Activated naive CD4-positive, alpha-beta T cell treated with anti-CD3 and anti-CD28 coated beads, Interleukin-2, amount 50 U/mL, for 72 hours (primary cell): ENCODE data around the gene VIM. TPM values are rescaled to one million over a fixed set of nuclear protein-coding genes. Genes with fewer than 3 reads are reported as not detected.
"Not testable (repeated sequence)": the region's sequence is repeated elsewhere in the genome, so short reads cannot be mapped to it uniquely, and the experiment has no call there.

Experiments
- ATAC-seq, 2 donors: fragments of 150-1000 bp; cut with Tn5 transposase; 2 replicates each; pipeline ENCODE4 v1.10.0; 2021; ENCODE audit warnings: mild to moderate bottlenecking in 2 of 2, moderate library complexity in 2 of 2
- DNase-seq, 2 donors: peaks; one replicate each; pipeline ENCODE4 v3.0.0; 2021 to 2022; ENCODE audit warnings: low spot score in 2 of 2
- H3K27ac Mint-ChIP-seq, 2 donors: one replicate each; pipeline ENCODE4 v1.8.0; 2022; ENCODE audit warnings: mild to moderate bottlenecking in 2 of 2, mixed read lengths in 2 of 2
- H3K36me3 Mint-ChIP-seq, 2 donors: one replicate each; pipeline ENCODE4 v1.8.0; 2022; ENCODE audit warnings: mixed read lengths in 2 of 2
- H3K9me3 Mint-ChIP-seq, 2 donors: one replicate each; pipeline ENCODE4 v1.8.0; 2022; ENCODE audit warnings: mixed read lengths in 2 of 2
- total RNA-seq, 2 donors: library from RNA; stranded (reverse); gene quantifications; one replicate each; pipeline ENCODE4 v1.2.3, GENCODE V29; 2022

The VIM gene
- total RNA-seq, 2 donors from 2014 or later = 238 to 296 TPM

DNA sequence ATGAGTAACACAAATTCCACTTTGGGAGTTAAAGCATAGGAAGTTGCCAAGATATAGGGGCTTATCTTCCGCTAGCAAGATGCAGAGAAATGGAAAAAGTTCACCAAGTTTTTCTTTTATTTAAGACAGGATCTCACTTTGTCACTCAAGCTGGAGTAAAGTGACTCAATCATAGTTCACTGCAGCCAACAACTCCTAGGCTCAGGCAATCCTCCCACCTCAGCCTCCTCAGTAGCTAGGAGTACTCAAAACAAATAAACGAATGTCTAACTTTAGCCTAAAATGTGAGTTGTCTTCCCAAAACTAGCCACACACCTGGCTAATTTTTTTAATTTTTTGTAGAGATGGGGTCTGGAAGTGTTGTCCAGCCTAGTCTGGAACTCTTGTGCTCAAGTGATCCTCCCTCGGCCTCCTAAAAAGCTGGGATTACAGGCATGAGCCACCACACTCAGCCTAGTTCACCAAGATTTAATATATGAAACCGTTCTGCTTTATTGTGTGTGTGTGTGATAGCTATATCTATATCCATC is 9.9 kb downstream of the VIM start:
- ATAC-seq = no peak

DNA sequence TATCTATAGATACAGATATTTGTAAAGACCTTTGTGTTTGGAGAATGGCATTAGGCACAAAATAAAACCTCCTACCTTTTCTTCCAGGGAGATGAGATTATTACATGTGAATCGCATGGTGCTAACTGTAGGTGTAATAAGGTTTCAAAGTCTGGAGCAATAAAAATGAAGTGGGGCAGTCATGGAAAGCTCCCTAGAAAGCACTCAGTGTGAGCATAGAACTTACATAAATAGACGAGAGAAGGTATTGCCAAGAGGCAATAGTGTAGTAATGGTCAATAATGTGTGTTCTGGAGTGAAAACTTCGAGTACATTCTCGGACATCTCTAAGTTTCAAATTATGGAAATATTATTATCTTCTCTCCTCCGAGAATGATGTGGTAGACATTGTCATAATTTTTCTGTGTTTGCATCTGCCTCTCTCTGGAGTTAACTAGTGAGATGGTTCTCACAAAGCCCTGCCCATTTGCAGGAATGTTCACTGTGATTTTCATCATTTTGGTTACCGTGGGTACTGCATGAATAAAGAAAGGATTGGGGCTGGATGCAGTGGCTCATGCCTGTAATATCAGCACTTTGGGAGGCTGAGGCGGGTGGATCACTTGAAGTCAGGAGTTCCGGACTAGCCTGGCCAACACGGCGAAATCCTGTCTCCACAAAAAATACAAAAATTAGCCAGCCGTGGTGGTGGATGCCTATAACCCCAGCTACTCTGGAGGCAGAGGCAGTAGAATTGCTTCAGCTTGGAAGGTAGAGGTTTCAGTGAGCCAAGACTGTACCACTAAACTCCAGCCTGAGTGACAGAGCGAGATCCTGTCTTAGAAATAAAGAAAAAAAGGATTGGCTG is 10.6 kb downstream of the VIM start:
- no peak overlapping the region for H3K27ac Mint-ChIP-seq
- peaks cover 25 to 28% of the 10 kb centered on the region in 2 donors for H3K36me3 Mint-ChIP-seq
- peaks cover 0 to 4% of the 10 kb centered on the region in 2 donors for H3K9me3 Mint-ChIP-seq
- DNase-seq (no peak), ATAC-seq (no peak)

More for the DNA sequence above, 9.9 kb downstream of the VIM start:
- DNase-seq = no peak
- H3K27ac Mint-ChIP-seq = no peak overlapping the region
- peaks cover 0 to 4% of the 10 kb centered on the region in 2 donors for H3K9me3 Mint-ChIP-seq
- H3K36me3 Mint-ChIP-seq = peaks cover 28% of the 10 kb centered on the region in 2 donors

DNA sequence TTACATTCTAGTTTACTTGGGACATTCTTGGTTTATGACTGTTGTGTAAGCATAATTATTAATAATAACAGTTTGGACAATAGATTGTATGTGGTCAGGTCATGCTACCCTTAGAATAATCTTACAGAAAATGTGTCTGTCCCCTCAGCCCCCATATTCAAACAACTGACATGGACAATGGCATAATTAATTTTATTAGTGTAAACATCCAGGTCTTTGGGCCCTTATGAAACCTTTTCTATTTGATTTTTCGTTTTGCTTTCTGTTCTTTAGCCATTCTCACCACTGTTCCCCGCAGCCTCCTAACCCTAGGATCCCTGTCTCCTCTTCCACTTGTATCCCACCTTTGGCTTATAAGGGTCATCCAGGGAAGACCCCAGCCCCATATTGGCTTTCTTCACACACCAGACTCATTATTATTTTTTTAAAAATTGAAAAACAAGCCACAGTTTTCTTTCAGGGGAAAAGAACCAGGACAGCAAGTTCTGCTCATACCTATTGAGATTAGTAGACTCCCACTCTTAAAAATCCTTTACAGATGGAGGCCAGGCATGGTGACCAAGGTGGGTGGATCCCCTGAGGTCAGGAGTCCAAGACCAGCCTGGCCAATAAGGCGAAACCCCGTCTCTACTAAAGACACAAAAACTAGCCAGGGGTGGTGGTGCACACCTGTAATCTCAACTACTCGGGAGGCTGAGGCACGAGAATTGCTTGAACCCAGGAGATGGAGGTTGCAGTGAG is 11.5 kb downstream of the VIM start:
- H3K27ac Mint-ChIP-seq = no peak overlapping the region
- DNase-seq = no peak
- peaks cover 20 to 23% of the 10 kb centered on the region in 2 donors for H3K36me3 Mint-ChIP-seq
- peaks cover 0 to 4% of the 10 kb centered on the region in 2 donors for H3K9me3 Mint-ChIP-seq
- no peak for ATAC-seq

DNA sequence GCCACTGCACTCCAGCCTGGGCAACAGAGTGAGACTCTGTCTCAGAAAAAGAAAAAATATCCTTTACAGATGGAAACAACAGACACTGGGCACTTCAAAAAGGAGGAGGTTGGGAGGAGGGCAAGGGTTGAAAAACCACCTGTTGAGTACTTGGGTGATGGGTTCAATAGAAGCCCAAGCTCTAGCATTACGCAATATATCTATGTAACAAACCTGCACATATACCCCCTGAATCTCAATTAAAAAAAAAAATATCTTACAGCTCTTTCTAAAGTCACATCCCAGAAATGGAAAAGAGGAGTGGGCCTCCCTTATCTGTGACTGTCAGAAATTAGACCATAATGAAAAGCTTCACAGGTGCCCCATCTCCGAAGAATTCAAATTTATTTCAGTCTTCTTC is 12.1 kb downstream of the VIM start:
- Mint-ChIP-seq H3K9me3 (peaks cover 0 to 4% of the 10 kb centered on the region in 2 donors), H3K27ac (no peak overlapping the region), H3K36me3 (peaks cover 14 to 17% of the 10 kb centered on the region in 2 donors)
- ATAC-seq (no peak), DNase-seq (no peak)

DNA sequence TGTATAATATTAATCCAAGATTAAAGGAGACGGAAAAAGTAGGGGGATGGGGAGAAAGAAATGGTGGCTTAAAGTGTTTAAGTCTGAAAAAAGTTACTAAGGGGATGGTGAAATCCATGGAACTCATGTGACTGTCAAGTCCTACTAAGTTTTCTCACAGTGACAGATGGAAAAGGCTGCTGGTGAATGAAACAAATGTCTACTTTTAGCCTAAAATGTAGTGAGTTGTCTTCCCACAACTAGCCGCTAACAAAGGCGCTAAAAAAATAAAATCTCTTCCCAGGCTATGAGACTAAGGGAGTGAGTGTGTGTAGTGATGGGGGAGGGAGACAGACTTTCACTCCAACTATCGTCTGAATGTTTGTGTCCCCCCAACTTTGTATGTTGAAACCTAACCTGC is 12.6 kb downstream of the VIM start:
- DNase-seq (no peak), ATAC-seq (no peak)
- Mint-ChIP-seq H3K36me3 (peaks cover 9 to 13% of the 10 kb centered on the region in 2 donors), H3K9me3 (peaks cover 0 to 4% of the 10 kb centered on the region in 2 donors), H3K27ac (no peak overlapping the region)

DNA sequence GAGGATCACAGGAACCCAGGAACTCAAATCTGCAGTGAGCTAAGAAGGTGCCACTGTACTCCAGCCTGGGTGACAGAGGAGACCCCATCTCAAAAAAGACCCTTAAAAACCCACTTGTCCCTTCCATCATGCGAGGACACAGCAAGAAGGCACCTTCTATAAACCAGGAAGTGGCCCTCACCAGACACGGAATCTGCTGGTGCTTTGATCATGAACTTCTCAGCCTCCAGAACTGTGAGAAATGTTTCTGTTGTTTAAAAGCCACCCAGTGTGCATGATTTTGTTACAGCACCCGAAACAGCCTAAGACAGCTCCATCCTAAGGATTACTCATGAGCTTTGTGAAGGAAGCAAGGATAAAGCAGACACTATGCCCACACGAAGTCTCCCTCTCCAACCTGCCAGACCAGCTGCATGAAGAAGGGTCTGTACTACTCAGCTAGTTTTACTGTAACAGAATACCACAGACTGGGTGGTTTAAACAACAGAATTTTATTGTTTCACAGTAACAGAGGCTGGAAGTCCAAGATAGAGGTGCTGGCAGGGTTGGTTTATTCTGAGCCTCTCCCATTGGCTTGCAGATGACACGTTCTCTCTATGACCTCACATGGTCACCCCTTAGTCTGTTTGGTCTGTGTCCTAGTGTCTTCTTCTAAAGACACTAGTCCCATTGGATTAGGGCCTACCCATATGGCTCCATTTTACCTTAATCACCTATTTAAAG is 13.7 kb downstream of the VIM start:
- peak; percentile 22 to 25 for ATAC-seq
- H3K27ac Mint-ChIP-seq = peak overlapping the region in 1 of 2 donors; percentile 18
- H3K9me3 Mint-ChIP-seq = peaks cover 4 to 10% of the 10 kb centered on the region in 2 donors
- peaks cover 6 to 7% of the 10 kb centered on the region in 2 donors for H3K36me3 Mint-ChIP-seq
- DNase-seq = no peak

DNA sequence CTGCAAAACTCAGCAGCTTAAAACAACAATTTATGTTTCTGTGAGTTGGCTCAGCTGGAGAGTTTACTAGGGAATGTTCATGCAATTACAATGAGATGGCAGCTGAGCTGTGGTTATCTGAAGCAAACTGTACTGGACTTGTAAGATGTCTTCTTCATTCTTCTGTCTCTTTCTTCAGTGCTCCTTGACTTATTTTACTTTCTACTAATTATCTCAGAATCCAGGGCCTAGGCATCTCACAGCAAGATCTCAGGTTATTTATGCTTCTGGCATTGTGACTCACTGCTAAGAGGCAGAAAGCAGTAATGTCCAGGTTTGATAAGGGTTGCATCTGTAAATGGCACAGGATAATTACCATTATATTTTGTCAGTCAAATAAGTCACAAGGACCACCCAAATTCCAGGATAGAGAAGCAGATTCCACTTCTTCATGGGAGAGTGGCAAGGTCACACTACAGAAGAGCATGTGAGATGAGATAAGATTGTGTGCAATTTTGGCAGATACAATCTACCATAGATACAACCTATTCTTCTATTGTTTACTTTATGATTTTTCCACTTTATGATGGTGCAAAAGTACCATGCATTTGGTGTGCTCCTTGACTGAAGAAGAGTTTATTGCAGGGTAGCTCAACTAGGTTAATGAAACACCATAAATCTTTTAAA is 16.8 kb downstream of the VIM start:
- Mint-ChIP-seq H3K9me3 (peaks cover 4 to 10% of the 10 kb centered on the region in 2 donors), H3K27ac (peak overlapping the region in 1 of 2 donors; percentile 3), H3K36me3 (peaks cover 6 to 18% of the 10 kb centered on the region in 2 donors)
- no peak for ATAC-seq
- DNase-seq = no peak

DNA sequence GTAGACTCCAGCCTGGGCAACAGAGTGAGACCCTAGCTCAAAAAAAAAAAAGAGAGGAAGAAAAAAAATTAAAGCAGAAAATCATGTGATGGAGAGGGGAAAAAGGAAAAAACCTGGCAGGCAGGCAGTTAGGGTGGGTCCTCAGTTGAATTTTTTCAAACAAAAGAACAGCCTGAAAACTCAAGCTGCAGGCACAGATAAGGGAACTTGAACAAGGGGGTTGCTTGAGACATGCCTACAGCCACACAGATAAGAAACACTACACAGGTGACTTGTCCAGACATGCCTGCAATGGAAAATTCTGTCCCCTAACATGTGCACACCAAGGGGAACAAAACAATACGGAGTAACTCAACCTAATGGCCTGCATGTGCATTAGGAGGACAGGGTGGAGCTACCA is 19.2 kb downstream of the VIM start:
- H3K9me3 Mint-ChIP-seq = peaks cover 4 to 6% of the 10 kb centered on the region in 2 donors

DNA sequence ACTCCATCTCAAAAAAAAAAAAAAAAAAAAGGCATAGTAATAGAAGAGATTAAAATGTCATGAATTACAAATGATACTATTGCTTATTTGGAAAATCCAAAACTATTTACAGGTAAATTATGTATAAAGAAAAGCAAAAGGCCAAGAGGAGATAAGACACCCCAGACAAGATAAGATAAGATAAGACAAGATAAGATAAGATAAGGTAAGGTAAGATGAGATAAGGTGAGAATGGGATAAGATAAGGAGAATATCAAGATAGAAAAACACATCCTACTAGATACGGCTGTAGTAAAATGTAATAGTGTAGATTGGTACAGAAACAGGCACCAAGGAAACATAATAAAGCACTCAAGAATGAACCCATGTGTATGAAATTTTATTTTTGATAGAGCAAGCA is 20.9 kb downstream of the VIM start:
- DNase-seq = no peak
- Mint-ChIP-seq H3K27ac (no peak overlapping the region), H3K36me3 (peaks cover 6 to 18% of the 10 kb centered on the region in 2 donors), H3K9me3 (peaks cover 4 to 6% of the 10 kb centered on the region in 2 donors)
- ATAC-seq = no peak

More for the DNA sequence above, 19.2 kb downstream of the VIM start:
- ATAC-seq = no peak
- H3K27ac Mint-ChIP-seq = no peak overlapping the region
- no peak for DNase-seq
- H3K36me3 Mint-ChIP-seq = peaks cover 6 to 18% of the 10 kb centered on the region in 2 donors

DNA sequence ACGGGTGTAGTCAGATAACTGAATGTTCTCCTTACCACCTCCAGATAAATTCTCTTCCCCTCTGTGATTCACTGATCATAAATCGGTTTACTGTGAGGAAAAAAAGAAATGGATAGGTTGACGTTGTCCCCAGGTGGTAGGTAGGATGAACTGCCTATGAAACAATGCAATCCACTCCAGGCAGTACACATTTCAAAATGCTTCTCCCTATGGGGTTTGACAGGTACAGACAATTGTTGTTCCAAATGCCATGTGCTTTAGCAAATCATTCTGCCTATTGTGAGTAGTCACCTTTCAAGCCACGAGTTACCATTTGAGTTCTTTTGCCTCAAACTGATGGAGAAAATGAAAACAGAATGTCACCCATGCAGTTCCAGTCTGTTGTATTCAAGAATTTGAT is 21.8 kb downstream of the VIM start:
- peak; percentile 41 to 59 for ATAC-seq

DNA sequence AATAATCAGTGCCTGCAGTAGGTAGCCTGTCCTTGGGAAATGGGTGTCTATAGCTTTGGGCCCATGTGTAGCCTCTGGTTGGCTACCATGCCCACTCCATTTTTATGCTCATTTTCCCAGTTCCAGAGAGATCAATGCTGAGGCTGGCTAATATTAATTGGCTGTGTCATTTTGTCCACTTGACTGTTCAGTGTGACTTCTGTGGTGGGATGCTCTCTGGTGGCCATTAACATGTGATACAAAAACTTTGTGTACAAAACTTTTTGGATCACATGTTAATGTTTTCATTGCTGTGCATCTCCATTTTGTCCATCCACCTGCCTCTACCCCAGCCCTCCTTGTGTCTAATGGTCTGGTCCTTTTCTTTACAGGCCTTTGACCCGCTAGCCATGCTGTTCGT is 22.7 kb downstream of the VIM start:
- Mint-ChIP-seq H3K27ac (no peak overlapping the region), H3K9me3 (peaks cover 4 to 6% of the 10 kb centered on the region in 2 donors), H3K36me3 (peaks cover 6 to 23% of the 10 kb centered on the region in 2 donors)
- ATAC-seq (no peak), DNase-seq (no peak)

More for the DNA sequence above, 21.8 kb downstream of the VIM start:
- Mint-ChIP-seq H3K9me3 (peaks cover 4 to 6% of the 10 kb centered on the region in 2 donors), H3K27ac (no peak overlapping the region), H3K36me3 (peaks cover 6 to 22% of the 10 kb centered on the region in 2 donors)
- no peak for DNase-seq

DNA sequence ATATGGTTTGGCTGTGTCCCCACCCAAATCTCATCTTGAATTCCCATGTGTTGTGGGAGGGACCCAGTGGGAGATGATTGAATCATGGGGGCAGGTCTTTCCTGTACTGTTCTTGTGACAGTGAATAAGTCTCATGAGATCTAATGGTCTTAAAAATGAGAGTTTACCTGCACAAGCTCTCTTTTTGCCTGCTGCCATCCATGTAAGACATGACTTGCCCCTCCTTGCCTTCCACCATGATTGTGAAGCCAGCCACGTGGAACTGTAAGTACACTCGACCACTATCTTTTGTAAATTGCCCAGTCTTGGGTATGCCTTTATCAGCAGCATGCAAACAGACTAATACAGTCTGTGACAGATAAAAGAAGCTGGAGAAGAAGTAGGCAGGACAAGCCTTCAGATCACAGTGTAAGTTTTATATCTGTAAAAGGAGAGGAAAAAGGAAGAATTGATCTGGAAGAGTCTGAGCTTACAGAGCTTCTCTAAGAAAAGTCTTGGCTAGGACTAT is 26.6 kb downstream of the VIM start:
- not testable (repeated sequence) for DNase-seq, ATAC-seq, H3K9me3 Mint-ChIP-seq, H3K27ac Mint-ChIP-seq, H3K36me3 Mint-ChIP-seq

DNA sequence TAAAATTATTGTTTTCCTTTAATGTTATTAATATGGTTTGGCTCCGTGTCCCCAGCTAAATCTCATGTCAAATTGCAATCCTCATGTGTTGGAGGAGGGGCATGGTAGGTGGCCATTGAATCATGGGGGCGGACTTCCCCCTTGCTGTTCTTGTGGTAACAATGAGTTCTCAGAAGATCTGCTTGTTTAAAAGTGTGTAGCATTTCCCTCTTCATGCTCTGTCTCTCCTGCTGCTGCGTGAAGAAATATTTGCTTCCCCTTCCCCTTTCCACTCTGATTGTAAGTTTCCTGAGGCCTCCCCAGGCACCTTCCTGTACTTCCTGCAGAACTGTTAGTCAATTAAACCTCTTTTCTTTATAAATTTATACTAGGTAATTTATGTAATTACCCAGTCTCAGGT is 27.5 kb downstream of the VIM start:
- DNase-seq (no peak), ATAC-seq (no peak)
- Mint-ChIP-seq H3K36me3 (peaks cover 0 to 5% of the 10 kb centered on the region in 2 donors), H3K9me3 (no peaks in the 10 kb centered on the region), H3K27ac (no peak overlapping the region)

DNA sequence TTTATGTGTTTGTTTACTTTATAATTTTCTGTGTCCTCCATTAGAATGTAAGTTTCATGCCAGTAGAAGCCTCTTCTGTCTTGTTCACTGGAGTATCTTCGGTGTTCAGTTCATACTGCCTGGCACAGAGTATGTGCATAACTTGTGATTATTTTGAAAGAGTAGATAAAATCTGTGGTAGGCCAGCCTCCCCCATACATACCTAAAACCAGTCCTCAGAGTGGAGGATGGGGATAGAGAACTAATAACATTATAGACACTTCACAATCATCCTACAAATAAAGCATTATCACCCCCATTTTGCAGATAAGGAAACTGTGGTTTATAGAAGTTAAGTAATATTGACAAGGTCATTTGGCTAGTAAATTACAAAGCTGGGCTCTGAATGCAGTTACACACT is 28.0 kb downstream of the VIM start:
- Mint-ChIP-seq H3K9me3 (peaks cover 0 to under 1% of the 10 kb centered on the region in 2 donors), H3K27ac (no peak overlapping the region), H3K36me3 (peaks cover 0 to 5% of the 10 kb centered on the region in 2 donors)
- DNase-seq = no peak
- ATAC-seq = no peak

DNA sequence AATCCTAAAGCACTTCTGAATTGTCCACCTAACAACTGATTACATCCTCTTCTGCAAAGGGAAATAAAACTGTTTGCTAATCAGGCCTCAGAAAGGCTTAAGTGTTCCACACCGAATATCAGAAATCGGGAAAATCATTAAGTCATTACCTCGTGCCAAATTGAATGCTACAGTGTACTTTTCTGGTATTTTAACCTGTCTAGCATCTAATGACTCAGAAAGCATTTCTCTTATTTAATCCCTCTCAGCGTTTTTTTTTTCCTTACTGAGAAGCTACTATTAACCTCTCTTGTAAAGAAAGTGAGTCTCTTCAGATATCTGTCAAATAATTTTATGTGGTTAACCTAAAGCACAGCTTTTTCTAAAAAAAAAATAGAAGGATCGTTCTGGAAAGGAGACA is 28.6 kb downstream of the VIM start:
- DNase-seq (no peak), ATAC-seq (no peak)
- no peak overlapping the region for H3K27ac Mint-ChIP-seq
- H3K36me3 Mint-ChIP-seq = peaks cover 0 to 8% of the 10 kb centered on the region in 2 donors
- peaks cover 1 to 5% of the 10 kb centered on the region in 2 donors for H3K9me3 Mint-ChIP-seq
